ENCODE data around the gene LRP2BP. TPM values are rescaled to one million over a fixed set of nuclear protein-coding genes. Genes with fewer than 3 reads are reported as not detected.
"Not testable (repeated sequence)": the region's sequence is repeated elsewhere in the genome, so short reads cannot be mapped to it uniquely, and the experiment has no call there.

LRP2BP gene
- total RNA-seq, 2 experiments from 2014 or later = 0.60 to 0.80 TPM

GRCh38 chr4:185379326-185380295 is 16.1 kb downstream of the LRP2BP start:
- intact Hi-C loops (cut with DNase I, micrococcal nuclease) = no loop called here
- H3K27ac Mint-ChIP-seq = no peak overlapping the region
- H3K4me3 Mint-ChIP-seq = no peak overlapping the region
- ATAC-seq = no peak
- DNase-seq = no peak
- ChIA-PET POLR2A (no interaction called here), CTCF (interaction anchor here (0.6 kb wide), 1 partner anchor 121 kb away, joined by 3 read pairs; no protein-coding TSS in a partner anchor)
- H3K4me1 Mint-ChIP-seq = peaks cover 3% of the 10 kb centered on the region
- H3K9me3 Mint-ChIP-seq (ENCODE audit: low read depth) = peaks cover 7% of the 10 kb centered on the region
- H3K27me3 Mint-ChIP-seq = no peaks in the 10 kb centered on the region
- peaks cover 5% of the 10 kb centered on the region for H3K36me3 Mint-ChIP-seq (ENCODE audit: low read depth)

- ChIA-PET POLR2A (no interaction called here), CTCF (no interaction called here)
- Mint-ChIP-seq H3K36me3 (ENCODE audit: low read depth) (peaks cover 5% of the 10 kb centered on the region), H3K4me1 (no peaks in the 10 kb centered on the region), H3K27ac (no peak overlapping the region), H3K27me3 (no peaks in the 10 kb centered on the region), H3K4me3 (no peak overlapping the region), H3K9me3 (ENCODE audit: low read depth) (peaks cover 7% of the 10 kb centered on the region)
- ATAC-seq (no peak), DNase-seq (no peak)
- intact Hi-C loops (cut with DNase I, micrococcal nuclease) = no loop called here
These were observed 17.5 kb downstream of the LRP2BP start for GRCh38 chr4:185378264-185378663.

- intact Hi-C loops (cut with DNase I, micrococcal nuclease) = no loop called here
- CTCF ChIA-PET = interaction anchor here (0.7 kb wide), 1 partner anchor 234 kb away, joined by 3 read pairs; no protein-coding TSS in a partner anchor
- Mint-ChIP-seq H3K4me1 (no peaks in the 10 kb centered on the region), H3K27ac (no peak overlapping the region), H3K9me3 (ENCODE audit: low read depth) (no peaks in the 10 kb centered on the region), H3K4me3 (no peak overlapping the region), H3K36me3 (ENCODE audit: low read depth) (peaks cover 4% of the 10 kb centered on the region), H3K27me3 (no peaks in the 10 kb centered on the region)
- ATAC-seq (no peak), DNase-seq (no peak)
- POLR2A ChIA-PET = no interaction called here
These were observed 21.2 kb downstream of the LRP2BP start for GRCh38 chr4:185374573-185374972.

- ChIA-PET CTCF (interaction anchor here (0.7 kb wide), 1 partner anchor 234 kb away, joined by 3 read pairs; no protein-coding TSS in a partner anchor), POLR2A (no interaction called here)
- Mint-ChIP-seq H3K9me3 (ENCODE audit: low read depth) (no peaks in the 10 kb centered on the region), H3K4me1 (no peaks in the 10 kb centered on the region), H3K27me3 (no peaks in the 10 kb centered on the region), H3K36me3 (ENCODE audit: low read depth) (peaks cover 4% of the 10 kb centered on the region), H3K4me3 (no peak overlapping the region), H3K27ac (no peak overlapping the region)
- DNase-seq = no peak
- intact Hi-C loops (cut with DNase I, micrococcal nuclease) = no loop called here
- no peak for ATAC-seq
These were observed 21.7 kb downstream of the LRP2BP start for GRCh38 chr4:185374027-185374426.

GRCh38 chr4:185371702-185372101 is 24.0 kb downstream of the LRP2BP start:
- no peaks in the 10 kb centered on the region for H3K4me1 Mint-ChIP-seq
- CTCF ChIA-PET = no interaction called here
- peaks cover 4% of the 10 kb centered on the region for H3K36me3 Mint-ChIP-seq (ENCODE audit: low read depth)
- intact Hi-C loops (cut with DNase I, micrococcal nuclease) = no loop called here
- POLR2A ChIA-PET = no interaction called here
- no peaks in the 10 kb centered on the region for H3K9me3 Mint-ChIP-seq (ENCODE audit: low read depth)
- no peak for DNase-seq
- no peak overlapping the region for H3K4me3 Mint-ChIP-seq
- no peak overlapping the region for H3K27ac Mint-ChIP-seq
- no peaks in the 10 kb centered on the region for H3K27me3 Mint-ChIP-seq
- ATAC-seq = no peak

- no peak for ATAC-seq
- ChIA-PET POLR2A (no interaction called here), CTCF (no interaction called here)
- no peak overlapping the region for H3K27ac Mint-ChIP-seq
- no peak overlapping the region for H3K4me3 Mint-ChIP-seq
- no peak for DNase-seq
- no peaks in the 10 kb centered on the region for H3K27me3 Mint-ChIP-seq
- intact Hi-C loops (cut with DNase I, micrococcal nuclease) = no loop called here
- H3K9me3 Mint-ChIP-seq (ENCODE audit: low read depth) = no peaks in the 10 kb centered on the region
- H3K4me1 Mint-ChIP-seq = no peaks in the 10 kb centered on the region
- peaks cover 4% of the 10 kb centered on the region for H3K36me3 Mint-ChIP-seq (ENCODE audit: low read depth)
These were observed 25.3 kb downstream of the LRP2BP start for GRCh38 chr4:185370268-185370949.

- intact Hi-C loops (cut with DNase I, micrococcal nuclease) = no loop called here
- Mint-ChIP-seq H3K27ac (no peak overlapping the region), H3K4me3 (no peak overlapping the region), H3K27me3 (no peaks in the 10 kb centered on the region), H3K9me3 (ENCODE audit: low read depth) (no peaks in the 10 kb centered on the region), H3K4me1 (no peaks in the 10 kb centered on the region), H3K36me3 (ENCODE audit: low read depth) (peaks cover 4% of the 10 kb centered on the region)
- ATAC-seq (no peak), DNase-seq (no peak)
- ChIA-PET POLR2A (no interaction called here), CTCF (no interaction called here)
These were observed 26.0 kb downstream of the LRP2BP start for GRCh38 chr4:185369731-185370130.

- ATAC-seq (no peak), DNase-seq (no peak)
- H3K27ac Mint-ChIP-seq = no peak overlapping the region
- no peaks in the 10 kb centered on the region for H3K4me1 Mint-ChIP-seq
- H3K9me3 Mint-ChIP-seq (ENCODE audit: low read depth) = no peaks in the 10 kb centered on the region
- no peaks in the 10 kb centered on the region for H3K27me3 Mint-ChIP-seq
- H3K4me3 Mint-ChIP-seq = no peak overlapping the region
- intact Hi-C loops (cut with DNase I, micrococcal nuclease) = no loop called here
- ChIA-PET POLR2A (no interaction called here), CTCF (interaction anchor here (1.3 kb wide), 1 partner anchor 20 kb away, joined by 3 read pairs; no protein-coding TSS in a partner anchor)
- H3K36me3 Mint-ChIP-seq (ENCODE audit: low read depth) = peaks cover 3% of the 10 kb centered on the region
These were observed 30.8 kb downstream of the LRP2BP start for GRCh38 chr4:185364886-185365285.

GRCh38 chr4:185363251-185363650 is 32.5 kb downstream of the LRP2BP start:
- intact Hi-C loops (cut with DNase I, micrococcal nuclease) = no loop called here
- ATAC-seq = no peak
- POLR2A ChIA-PET = no interaction called here
- no peak for DNase-seq
- no peaks in the 10 kb centered on the region for H3K4me1 Mint-ChIP-seq
- no peaks in the 10 kb centered on the region for H3K9me3 Mint-ChIP-seq (ENCODE audit: low read depth)
- H3K27me3 Mint-ChIP-seq = no peaks in the 10 kb centered on the region
- H3K27ac Mint-ChIP-seq = no peak overlapping the region
- no peak overlapping the region for H3K4me3 Mint-ChIP-seq
- CTCF ChIA-PET = no interaction called here
- peaks cover 3% of the 10 kb centered on the region for H3K36me3 Mint-ChIP-seq (ENCODE audit: low read depth)

GRCh38 chr4:185362570-185362969 is 33.2 kb downstream of the LRP2BP start:
- H3K9me3 Mint-ChIP-seq (ENCODE audit: low read depth); POLR2A ChIA-PET; ATAC-seq; H3K4me1 Mint-ChIP-seq; H3K4me3 Mint-ChIP-seq; H3K27me3 Mint-ChIP-seq; H3K27ac Mint-ChIP-seq; DNase-seq; H3K36me3 Mint-ChIP-seq (ENCODE audit: low read depth); intact Hi-C loops (cut with DNase I, micrococcal nuclease): not testable (repeated sequence)
- CTCF ChIA-PET = interaction anchor here (0.5 kb wide), 1 partner anchor 22 kb away, joined by 3 read pairs; no protein-coding TSS in a partner anchor

- ChIA-PET POLR2A (no interaction called here), CTCF (no interaction called here)
- no peak for ATAC-seq
- no peak overlapping the region for H3K27ac Mint-ChIP-seq
- peaks cover 7% of the 10 kb centered on the region for H3K4me1 Mint-ChIP-seq
- DNase-seq = no peak
- H3K9me3 Mint-ChIP-seq (ENCODE audit: low read depth) = no peaks in the 10 kb centered on the region
- H3K4me3 Mint-ChIP-seq = no peak overlapping the region
- intact Hi-C loops (cut with DNase I, micrococcal nuclease) = no loop called here
- H3K36me3 Mint-ChIP-seq (ENCODE audit: low read depth) = peaks cover 3% of the 10 kb centered on the region
- H3K27me3 Mint-ChIP-seq = no peaks in the 10 kb centered on the region
These were observed 33.9 kb downstream of the LRP2BP start for GRCh38 chr4:185361872-185362271.

Measured in activated CD4-positive, alpha-beta T cell treated with anti-CD3 and anti-CD28 coated beads for 36 hours (primary cell).